Camera-type eye (tissue), 1 donor: ENCODE results near the gene SIAH1. TPM values are rescaled to one million over a fixed set of nuclear protein-coding genes. Genes with fewer than 3 reads are reported as not detected.

ENCODE experiments used
- total RNA-seq: library from RNA; depleted of rRNA; stranded (reverse); fragments of >200 nt; gene quantifications from one replicate; pipeline ENCODE4 v1.2.3, GENCODE V29; 2014

The SIAH1 gene, protein sequence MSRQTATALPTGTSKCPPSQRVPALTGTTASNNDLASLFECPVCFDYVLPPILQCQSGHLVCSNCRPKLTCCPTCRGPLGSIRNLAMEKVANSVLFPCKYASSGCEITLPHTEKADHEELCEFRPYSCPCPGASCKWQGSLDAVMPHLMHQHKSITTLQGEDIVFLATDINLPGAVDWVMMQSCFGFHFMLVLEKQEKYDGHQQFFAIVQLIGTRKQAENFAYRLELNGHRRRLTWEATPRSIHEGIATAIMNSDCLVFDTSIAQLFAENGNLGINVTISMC
- total RNA-seq, result 108 TPM

GRCh38 chr16:48385253-48386150 lies at the start of gene SIAH1:
Gene SIAH1 (minus strand): TSS chr16:48385413. CDS start chr16:48362428, 22,985 bp downstream.

Other genes with a start within 250 kb of the SIAH1 start
- gene ABCC12, start 229.4 kb downstream of the SIAH1 start, total RNA-seq, result not detected
- gene LONP2, start 141.1 kb downstream of the SIAH1 start, total RNA-seq, result 102 TPM
- gene ABCC11, start 137.9 kb downstream of the SIAH1 start, total RNA-seq, result not detected
- gene N4BP1, start 224.8 kb upstream of the SIAH1 start, total RNA-seq, result 49.9 TPM